Measurements from ENCODE around the gene VMP1.
"Not testable (repeated sequence)": the region's sequence is repeated elsewhere in the genome, so short reads cannot be mapped to it uniquely, and the experiment has no call there.

VMP1 gene

DNA sequence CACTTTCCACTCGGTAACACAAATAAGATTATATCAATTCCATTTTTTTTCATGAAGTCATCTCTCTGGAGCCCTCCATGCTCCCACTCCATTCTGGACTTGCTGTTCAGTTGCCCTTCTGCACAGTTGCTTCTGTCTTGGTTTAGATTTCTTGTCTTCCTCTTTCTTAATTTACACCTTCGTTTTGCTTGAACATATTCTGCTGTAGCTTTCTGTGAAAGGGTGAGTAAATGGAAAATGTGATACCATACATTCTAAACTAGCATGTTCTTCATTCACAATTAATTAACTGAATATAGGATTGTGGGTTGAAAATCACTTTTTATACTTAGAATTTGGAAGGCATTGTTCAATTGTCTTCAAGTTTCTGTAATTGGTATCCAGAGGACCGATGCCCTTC lies 69.6 kb downstream of the VMP1 start:
- H3K27me3 ChIP-seq (ENCODE audit: low read depth, low read length), result no peaks in the 10 kb centered on the region
- H3K4me3 ChIP-seq (ENCODE audit: low read depth in 1 of 2, low read length in 2 of 2), result no peak overlapping the region
- H3K27ac ChIP-seq (ENCODE audit: low read length), result no peak overlapping the region
- H3K36me3 ChIP-seq (ENCODE audit: control insufficient read depth in 1 of 2, insufficient read depth in 2 of 2, low read length in 2 of 2), result peaks cover 8 to 23% of the 10 kb centered on the region in 2 donors
- no peaks in the 10 kb centered on the region for H3K4me1 ChIP-seq (ENCODE audit: control insufficient read depth in 1 of 2, insufficient read depth in 2 of 2, low read length in 2 of 2)
- no peaks in the 10 kb centered on the region for H3K9me3 ChIP-seq (ENCODE audit: control insufficient read depth in 1 of 2, low read length in 2 of 2)

DNA sequence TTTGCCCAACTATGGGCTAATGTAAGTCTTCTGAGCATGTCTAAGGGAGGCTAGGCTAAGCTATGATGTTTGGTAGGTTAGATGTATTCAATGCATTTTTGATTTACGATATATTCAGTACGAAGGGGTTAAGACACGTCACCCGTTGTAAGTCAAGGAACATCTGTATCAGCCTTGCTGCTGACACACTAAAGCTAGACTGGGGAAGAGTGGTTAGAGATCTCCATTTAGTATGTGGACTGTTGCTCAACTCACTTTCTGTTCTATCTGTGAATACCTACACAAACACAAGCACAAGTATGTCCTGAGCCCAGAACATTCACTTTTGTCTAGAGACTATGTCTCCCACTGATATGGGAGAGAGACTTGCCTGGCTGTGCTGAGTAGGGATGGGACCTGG lies 71.5 kb downstream of the VMP1 start:
- peak overlapping the region; percentile 22 for H3K27ac ChIP-seq (ENCODE audit: low read length)
- no peak overlapping the region for H3K4me3 ChIP-seq (ENCODE audit: low read depth in 1 of 2, low read length in 2 of 2)
- no peaks in the 10 kb centered on the region for H3K9me3 ChIP-seq (ENCODE audit: control insufficient read depth in 1 of 2, low read length in 2 of 2)
- H3K36me3 ChIP-seq (ENCODE audit: control insufficient read depth in 1 of 2, insufficient read depth in 2 of 2, low read length in 2 of 2), result peaks cover 8 to 31% of the 10 kb centered on the region in 2 donors
- no peaks in the 10 kb centered on the region for H3K27me3 ChIP-seq (ENCODE audit: low read depth, low read length)
- H3K4me1 ChIP-seq (ENCODE audit: control insufficient read depth in 1 of 2, insufficient read depth in 2 of 2, low read length in 2 of 2), result peaks cover 4 to 6% of the 10 kb centered on the region in 2 donors

- Histone ChIP-seq H3K4me1 (ENCODE audit: control insufficient read depth in 1 of 2, insufficient read depth in 2 of 2, low read length in 2 of 2) (peaks cover 8 to 10% of the 10 kb centered on the region in 2 donors), H3K27me3 (ENCODE audit: low read depth, low read length) (no peaks in the 10 kb centered on the region), H3K4me3 (ENCODE audit: low read depth in 1 of 2, low read length in 2 of 2) (no peak overlapping the region), H3K9me3 (ENCODE audit: control insufficient read depth in 1 of 2, low read length in 2 of 2) (no peaks in the 10 kb centered on the region), H3K36me3 (ENCODE audit: control insufficient read depth in 1 of 2, insufficient read depth in 2 of 2, low read length in 2 of 2) (peaks cover 8 to 34% of the 10 kb centered on the region in 2 donors), H3K27ac (ENCODE audit: low read length) (peak overlapping the region; percentile 39)
Observed at GRCh38 chr17:59779521-59779920, 72.1 kb downstream of the VMP1 start.

DNA sequence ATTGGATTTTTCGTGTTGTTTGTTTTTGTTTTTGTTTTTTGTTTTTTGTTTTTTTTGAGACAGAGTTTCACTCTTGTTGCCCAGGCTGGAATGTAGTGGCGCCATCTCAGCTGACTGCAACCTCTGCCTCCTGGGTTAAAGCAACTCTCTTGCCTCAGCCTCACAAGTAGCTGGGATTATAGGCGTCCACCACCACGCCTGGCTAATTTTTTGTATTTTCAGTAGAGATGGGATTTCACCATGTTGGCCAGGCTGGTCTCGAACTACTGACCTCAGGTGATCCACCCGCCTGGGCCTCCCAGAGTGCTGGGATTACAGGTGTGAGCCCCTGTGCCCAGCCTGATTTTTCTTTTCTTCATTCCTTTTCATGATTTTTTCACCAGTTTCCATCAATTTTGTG lies 73.1 kb downstream of the VMP1 start:
- H3K36me3 ChIP-seq (ENCODE audit: control insufficient read depth in 1 of 2, insufficient read depth in 2 of 2, low read length in 2 of 2), result peaks cover 8 to 28% of the 10 kb centered on the region in 2 donors
- not testable (repeated sequence) for H3K27me3 ChIP-seq (ENCODE audit: low read depth, low read length); H3K4me1 ChIP-seq (ENCODE audit: control insufficient read depth in 1 of 2, insufficient read depth in 2 of 2, low read length in 2 of 2); H3K9me3 ChIP-seq (ENCODE audit: control insufficient read depth in 1 of 2, low read length in 2 of 2); H3K27ac ChIP-seq (ENCODE audit: low read length); H3K4me3 ChIP-seq (ENCODE audit: low read depth in 1 of 2, low read length in 2 of 2)

DNA sequence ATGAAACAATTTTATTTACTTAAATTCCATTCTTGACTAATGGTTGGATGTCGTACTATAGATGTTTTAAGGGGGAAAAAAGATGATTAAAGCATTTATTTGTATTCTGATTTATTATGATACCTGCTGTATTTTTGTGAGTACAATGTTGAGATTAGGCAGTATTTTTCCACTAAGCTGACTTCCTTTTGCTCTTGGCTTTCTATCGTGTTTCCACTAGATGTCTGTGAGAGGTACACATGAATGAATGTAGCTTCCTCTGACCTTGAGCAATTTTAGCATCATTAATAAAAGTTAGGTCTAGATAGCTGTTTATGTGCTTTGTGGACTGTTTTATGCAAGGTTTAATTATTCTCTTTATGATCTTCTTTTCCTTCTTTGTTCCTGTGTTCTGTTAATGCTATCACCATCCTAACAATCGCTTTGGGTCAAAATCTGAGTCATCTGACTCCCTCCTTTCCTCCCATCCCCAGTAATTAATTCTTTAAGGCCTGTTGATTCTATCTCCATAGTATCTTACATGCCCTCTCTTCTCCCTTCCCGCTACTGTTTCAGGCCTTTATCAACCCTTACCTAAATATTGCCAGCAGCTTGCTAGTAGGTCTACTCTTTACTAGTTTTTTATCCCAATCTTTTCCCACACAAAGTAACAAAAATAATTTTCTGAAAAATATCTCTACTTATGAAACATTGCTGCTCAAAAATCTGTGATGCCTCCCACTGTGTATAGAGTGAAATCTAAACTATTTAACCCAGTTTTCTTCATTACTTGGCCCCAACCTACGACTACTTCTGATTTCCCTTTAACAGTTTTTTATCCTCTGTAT lies 76.0 kb downstream of the VMP1 start:
- Histone ChIP-seq H3K9me3 (ENCODE audit: control insufficient read depth in 1 of 2, low read length in 2 of 2) (no peaks in the 10 kb centered on the region), H3K27me3 (ENCODE audit: low read depth, low read length) (no peaks in the 10 kb centered on the region), H3K36me3 (ENCODE audit: control insufficient read depth in 1 of 2, insufficient read depth in 2 of 2, low read length in 2 of 2) (peaks cover 0 to 35% of the 10 kb centered on the region in 2 donors), H3K27ac (ENCODE audit: low read length) (peak overlapping the region; percentile 91), H3K4me3 (ENCODE audit: low read depth in 1 of 2, low read length in 2 of 2) (no peak overlapping the region), H3K4me1 (ENCODE audit: control insufficient read depth in 1 of 2, insufficient read depth in 2 of 2, low read length in 2 of 2) (peaks cover 10 to 20% of the 10 kb centered on the region in 2 donors)

DNA sequence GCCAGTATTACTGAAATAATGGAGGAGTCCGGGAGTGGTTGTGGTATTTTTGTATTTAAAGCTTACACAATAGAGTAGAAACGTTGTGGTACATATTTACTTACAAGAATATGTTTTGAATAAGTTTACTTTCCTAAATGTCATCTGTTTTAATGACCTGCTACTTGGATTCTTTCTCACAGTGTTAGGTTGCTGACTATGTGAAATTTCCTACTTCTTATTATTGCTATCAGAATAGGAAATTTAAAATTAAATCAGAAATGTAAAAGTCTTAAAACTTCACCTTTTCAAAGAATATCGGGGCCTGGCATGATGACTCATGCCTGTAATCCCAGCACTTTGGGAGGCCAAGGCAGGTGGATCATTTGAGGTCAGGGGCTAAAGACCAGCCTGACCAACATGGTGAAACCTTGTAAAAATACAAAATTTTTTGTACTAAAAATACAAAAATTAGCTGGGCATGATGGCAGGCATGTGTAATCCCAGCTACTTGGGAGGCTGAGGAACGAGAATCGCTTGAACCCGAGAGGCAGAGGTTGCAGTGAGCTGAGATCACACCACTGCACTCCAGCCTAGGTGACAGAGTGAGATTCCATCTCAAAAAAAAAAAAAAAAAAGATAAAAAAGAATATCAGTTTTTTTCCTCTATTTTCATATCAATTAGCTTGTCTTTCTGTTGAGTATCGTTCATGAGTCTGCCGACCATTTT lies 77.8 kb downstream of the VMP1 start:
- no peaks in the 10 kb centered on the region for H3K9me3 ChIP-seq (ENCODE audit: control insufficient read depth in 1 of 2, low read length in 2 of 2)
- H3K4me3 ChIP-seq (ENCODE audit: low read depth in 1 of 2, low read length in 2 of 2), result no peak overlapping the region
- peaks cover 10 to 20% of the 10 kb centered on the region in 2 donors for H3K4me1 ChIP-seq (ENCODE audit: control insufficient read depth in 1 of 2, insufficient read depth in 2 of 2, low read length in 2 of 2)
- H3K36me3 ChIP-seq (ENCODE audit: control insufficient read depth in 1 of 2, insufficient read depth in 2 of 2, low read length in 2 of 2), result peaks cover 0 to 35% of the 10 kb centered on the region in 2 donors
- peak overlapping the region; percentile 90 for H3K27ac ChIP-seq (ENCODE audit: low read length)
- no peaks in the 10 kb centered on the region for H3K27me3 ChIP-seq (ENCODE audit: low read depth, low read length)

DNA sequence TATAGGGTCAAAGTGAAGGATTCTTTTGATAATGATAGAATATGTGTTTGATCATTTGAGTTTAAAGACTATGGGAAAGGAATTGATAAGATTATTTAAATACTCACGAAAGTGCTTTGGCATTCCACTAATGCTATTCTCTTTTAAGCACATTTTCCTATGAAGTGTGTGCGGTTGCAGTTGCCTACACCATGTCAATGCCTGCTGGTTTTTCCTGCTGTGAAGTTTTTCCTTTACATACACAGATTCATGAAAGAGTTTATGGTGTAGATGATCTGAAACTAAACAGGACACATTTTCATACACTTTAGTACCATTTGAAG lies 78.7 kb downstream of the VMP1 start:
- peaks cover 0 to 35% of the 10 kb centered on the region in 2 donors for H3K36me3 ChIP-seq (ENCODE audit: control insufficient read depth in 1 of 2, insufficient read depth in 2 of 2, low read length in 2 of 2)
- H3K9me3 ChIP-seq (ENCODE audit: control insufficient read depth in 1 of 2, low read length in 2 of 2), result no peaks in the 10 kb centered on the region
- H3K4me3 ChIP-seq (ENCODE audit: low read depth in 1 of 2, low read length in 2 of 2), result peak overlapping the region; percentile 8 to 24
- H3K4me1 ChIP-seq (ENCODE audit: control insufficient read depth in 1 of 2, insufficient read depth in 2 of 2, low read length in 2 of 2), result peaks cover 10 to 20% of the 10 kb centered on the region in 2 donors
- H3K27ac ChIP-seq (ENCODE audit: low read length), result peak overlapping the region; percentile 90
- no peaks in the 10 kb centered on the region for H3K27me3 ChIP-seq (ENCODE audit: low read depth, low read length)

DNA sequence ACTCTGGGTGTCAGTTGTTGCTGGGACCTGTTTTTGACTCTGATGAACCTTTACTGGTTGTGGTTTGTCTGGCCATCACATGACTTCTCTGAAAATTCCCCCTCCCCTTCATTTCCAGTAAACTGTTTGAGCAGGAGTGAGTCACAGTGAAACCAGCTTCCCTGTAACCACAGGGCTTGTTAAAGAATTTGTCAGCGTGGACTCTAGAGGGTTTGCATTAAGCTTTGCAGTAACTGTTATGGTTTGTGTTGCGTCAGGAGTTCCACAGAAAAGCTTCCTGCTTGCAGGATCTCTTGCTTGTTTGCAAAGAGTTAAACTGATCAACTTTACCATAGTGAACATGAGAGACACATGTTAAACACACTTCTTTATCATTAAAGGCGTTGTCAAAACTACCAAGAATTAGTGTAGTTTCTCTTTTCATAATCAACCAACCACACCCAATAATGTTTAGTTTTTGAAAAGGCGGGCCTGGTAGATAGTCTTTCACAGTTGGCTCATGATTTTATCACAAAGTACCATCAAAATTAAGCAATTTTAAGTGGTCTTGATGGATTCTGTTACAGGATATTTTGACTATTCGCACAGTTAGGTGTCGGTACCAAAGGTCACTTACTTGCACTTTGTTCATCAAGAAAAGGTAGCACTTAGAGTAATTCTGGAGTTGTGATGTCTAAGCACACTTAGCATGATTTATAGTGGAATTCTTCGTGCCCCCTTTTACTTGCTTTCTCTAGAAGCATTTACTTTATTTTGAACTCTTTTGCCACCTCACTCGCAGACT lies 79.3 kb downstream of the VMP1 start:
- Histone ChIP-seq H3K4me3 (ENCODE audit: low read depth in 1 of 2, low read length in 2 of 2) (peak overlapping the region; percentile 8 to 24), H3K27ac (ENCODE audit: low read length) (peak overlapping the region; percentile 90)

GRCh38 chr17:59789849-59790248 lies 82.4 kb downstream of the VMP1 start:
- not testable (repeated sequence) for H3K4me3 ChIP-seq (ENCODE audit: low read depth in 1 of 2, low read length in 2 of 2); H3K9me3 ChIP-seq (ENCODE audit: control insufficient read depth in 1 of 2, low read length in 2 of 2); H3K27me3 ChIP-seq (ENCODE audit: low read depth, low read length)
- H3K4me1 ChIP-seq (ENCODE audit: control insufficient read depth in 1 of 2, insufficient read depth in 2 of 2, low read length in 2 of 2), result peaks cover 0 to 11% of the 10 kb centered on the region in 2 donors
- H3K27ac ChIP-seq (ENCODE audit: low read length), result peak overlapping the region; percentile 5
- peaks cover 3 to 23% of the 10 kb centered on the region in 2 donors for H3K36me3 ChIP-seq (ENCODE audit: control insufficient read depth in 1 of 2, insufficient read depth in 2 of 2, low read length in 2 of 2)

More for the DNA sequence above, 79.3 kb downstream of the VMP1 start:
- peaks cover 10 to 20% of the 10 kb centered on the region in 2 donors for H3K4me1 ChIP-seq (ENCODE audit: control insufficient read depth in 1 of 2, insufficient read depth in 2 of 2, low read length in 2 of 2)
- H3K9me3 ChIP-seq (ENCODE audit: control insufficient read depth in 1 of 2, low read length in 2 of 2), result no peaks in the 10 kb centered on the region
- no peaks in the 10 kb centered on the region for H3K27me3 ChIP-seq (ENCODE audit: low read depth, low read length)
- peaks cover 0 to 36% of the 10 kb centered on the region in 2 donors for H3K36me3 ChIP-seq (ENCODE audit: control insufficient read depth in 1 of 2, insufficient read depth in 2 of 2, low read length in 2 of 2)

- peaks cover 0 to 11% of the 10 kb centered on the region in 2 donors for H3K4me1 ChIP-seq (ENCODE audit: control insufficient read depth in 1 of 2, insufficient read depth in 2 of 2, low read length in 2 of 2)
- H3K36me3 ChIP-seq (ENCODE audit: control insufficient read depth in 1 of 2, insufficient read depth in 2 of 2, low read length in 2 of 2), result peaks cover 4 to 23% of the 10 kb centered on the region in 2 donors
- peak overlapping the region; percentile 5 for H3K27ac ChIP-seq (ENCODE audit: low read length)
- H3K27me3 ChIP-seq (ENCODE audit: low read depth, low read length); H3K9me3 ChIP-seq (ENCODE audit: control insufficient read depth in 1 of 2, low read length in 2 of 2); H3K4me3 ChIP-seq (ENCODE audit: low read depth in 1 of 2, low read length in 2 of 2): not testable (repeated sequence)
Observed at GRCh38 chr17:59790418-59790817, 83.0 kb downstream of the VMP1 start.

DNA sequence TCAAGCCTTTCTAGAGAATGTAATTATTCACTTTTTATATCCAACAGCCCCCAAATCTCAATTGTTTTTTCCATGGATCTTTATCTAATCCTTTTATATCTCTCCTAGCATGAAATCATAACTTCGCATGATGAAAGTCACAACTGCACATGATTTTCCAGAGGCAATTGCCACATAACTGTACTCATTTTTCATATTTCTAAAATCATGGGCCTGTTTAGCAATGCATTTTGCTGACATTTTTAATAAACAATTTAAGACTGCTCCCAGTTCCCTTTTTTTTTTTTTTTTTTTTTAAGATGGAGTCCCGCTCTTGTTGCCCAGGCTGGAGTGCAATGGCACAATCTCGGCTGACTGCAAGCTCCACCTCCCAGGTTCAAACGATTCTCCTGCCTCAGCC lies 83.5 kb downstream of the VMP1 start:
- Histone ChIP-seq H3K9me3 (ENCODE audit: control insufficient read depth in 1 of 2, low read length in 2 of 2) (no peaks in the 10 kb centered on the region), H3K4me1 (ENCODE audit: control insufficient read depth in 1 of 2, insufficient read depth in 2 of 2, low read length in 2 of 2) (peaks cover 0 to 11% of the 10 kb centered on the region in 2 donors), H3K4me3 (ENCODE audit: low read depth in 1 of 2, low read length in 2 of 2) (no peak overlapping the region), H3K27ac (ENCODE audit: low read length) (peak overlapping the region; percentile 5), H3K36me3 (ENCODE audit: control insufficient read depth in 1 of 2, insufficient read depth in 2 of 2, low read length in 2 of 2) (peaks cover 4 to 18% of the 10 kb centered on the region in 2 donors), H3K27me3 (ENCODE audit: low read depth, low read length) (no peaks in the 10 kb centered on the region)
